GM12892 (cell line): Measurements from ENCODE around the gene UST.

ENCODE experiments used
- DNase-seq: peaks from one replicate; pipeline ENCODE4 v3.0.0; 2011; ENCODE audit not compliant: insufficient read length
- FAIRE-seq: peaks from 2 replicates; lab custom pipeline; 2011; peaks lifted over from hg19 to GRCh38; lab: Jason Lieb, UNC
- POLR2A ChIP-seq: IDR thresholded peaks from 2 replicates; pipeline ENCODE4 v1.6.1; 2011; ENCODE audit warnings: low read depth, low read length, control low read depth
- POLR2AphosphoS5 ChIP-seq: IDR thresholded peaks from 2 replicates; pipeline ENCODE4 v1.6.1; 2011; ENCODE audit warnings: low read depth, low read length, control low read depth
- TAF1 ChIP-seq: IDR thresholded peaks from 2 replicates; pipeline ENCODE4 v1.6.1; 2011; ENCODE audit warnings: low read depth, mild to moderate bottlenecking, control low read depth, low read length, borderline replicate concordance

UST gene

GRCh38 chr6:149015535-149016525 lies 269.0 kb downstream of the UST start:
- no peak for TF ChIP-seq POLR2AphosphoS5
- no peak for TF ChIP-seq TAF1
- no peak for TF ChIP-seq POLR2A
- DNase-seq (no peak), FAIRE-seq (no peak)

- TF ChIP-seq POLR2AphosphoS5 (no peak), TAF1 (no peak), POLR2A (no peak)
- DNase-seq (no peak), FAIRE-seq (no peak)
Measured at GRCh38 chr6:149016716-149017115, 269.9 kb downstream of the UST start.

GRCh38 chr6:149020319-149020718 lies 273.5 kb downstream of the UST start:
- FAIRE-seq (no peak), DNase-seq (no peak)

GRCh38 chr6:149024361-149024760 lies 277.5 kb downstream of the UST start:
- DNase-seq (no peak), FAIRE-seq (no peak)
- TF ChIP-seq POLR2AphosphoS5 (no peak), TAF1 (no peak), POLR2A (no peak)

More at GRCh38 chr6:149020319-149020718, 273.5 kb downstream of the UST start:
- TF ChIP-seq POLR2A (no peak), TAF1 (no peak), POLR2AphosphoS5 (no peak)

- TF ChIP-seq POLR2AphosphoS5 (no peak), TAF1 (no peak), POLR2A (no peak)
- DNase-seq, result no peak
- no peak for FAIRE-seq
Measured at GRCh38 chr6:149025061-149025460, 278.2 kb downstream of the UST start.

GRCh38 chr6:149026530-149026942 lies 279.7 kb downstream of the UST start:
- DNase-seq, result no peak

GRCh38 chr6:149027484-149027883 lies 280.7 kb downstream of the UST start:
- DNase-seq (no peak), FAIRE-seq (no peak)
- TF ChIP-seq POLR2A (no peak), POLR2AphosphoS5 (no peak), TAF1 (no peak)

More at GRCh38 chr6:149026530-149026942, 279.7 kb downstream of the UST start:
- TF ChIP-seq POLR2AphosphoS5, result no peak
- TF ChIP-seq TAF1, result no peak
- TF ChIP-seq POLR2A, result no peak
- peak; percentile 27 for FAIRE-seq

GRCh38 chr6:149028767-149029405 lies 282.1 kb downstream of the UST start:
- no peak for TF ChIP-seq POLR2A
- no peak for TF ChIP-seq TAF1
- TF ChIP-seq POLR2AphosphoS5, result no peak
- no peak for DNase-seq
- peak; percentile 85 for FAIRE-seq

- no peak for TF ChIP-seq TAF1
- no peak for TF ChIP-seq POLR2AphosphoS5
- no peak for TF ChIP-seq POLR2A
- DNase-seq (no peak), FAIRE-seq (peak; percentile 5)
Measured at GRCh38 chr6:149031201-149031858, 284.5 kb downstream of the UST start.

GRCh38 chr6:149031859-149032598 lies 285.2 kb downstream of the UST start:
- FAIRE-seq (peak; percentile 57), DNase-seq (no peak)
- TF ChIP-seq TAF1 (peak; percentile 65), POLR2AphosphoS5 (peak; percentile 91), POLR2A (peak; percentile 80)
